Osteoblast (primary cell): ENCODE measurements around the gene KCTD2. TPM values are rescaled to one million over a fixed set of nuclear protein-coding genes. Genes with fewer than 3 reads are reported as not detected.
"Not testable (repeated sequence)": the region's sequence is repeated elsewhere in the genome, so short reads cannot be mapped to it uniquely, and the experiment has no call there.

Source experiments
- DNase-seq: peaks from one replicate; pipeline ENCODE4 v3.0.0; 2011; ENCODE audit warnings: low spot score, mixed read lengths; ENCODE audit not compliant: insufficient read length; ENCODE audit errors: missing footprints
- H2AFZ ChIP-seq: 2 replicates; pipeline ENCODE4 v1.6.0; 2011; ENCODE audit warnings: mild to moderate bottlenecking, low read length
- H3K27ac ChIP-seq: 2 replicates; pipeline ENCODE4 v1.5.1; 2011; ENCODE audit warnings: mild to moderate bottlenecking, low read depth, low read length, moderate library complexity
- H3K27me3 ChIP-seq: 2 replicates; pipeline ENCODE4 v1.6.0; 2012; ENCODE audit warnings: mild to moderate bottlenecking, control low read depth, inconsistent platforms, low read length, moderate library complexity; ENCODE audit not compliant: insufficient read depth
- H3K36me3 ChIP-seq: 2 replicates; pipeline ENCODE4 v1.5.1; 2011; ENCODE audit warnings: mild to moderate bottlenecking, low read length, control low read depth, moderate library complexity; ENCODE audit not compliant: insufficient read depth
- H3K4me1 ChIP-seq: 2 replicates; pipeline ENCODE4 v1.5.1; 2011; ENCODE audit warnings: mild to moderate bottlenecking, low read length, control low read depth, moderate library complexity; ENCODE audit not compliant: insufficient read depth
- H3K4me2 ChIP-seq: 2 replicates; pipeline ENCODE4 v1.6.0; 2011; ENCODE audit warnings: mild to moderate bottlenecking, low read length; ENCODE audit not compliant: insufficient read depth
- H3K4me3 ChIP-seq: fragments of 200-600 bp; sonication (generic); 3 replicates; pipeline ENCODE4 v1.5.1; 2012; ENCODE audit warnings: mild to moderate bottlenecking, low read length, inconsistent platforms; ENCODE audit not compliant: insufficient read depth
- H3K79me2 ChIP-seq: 2 replicates; pipeline ENCODE4 v1.6.0; 2012; ENCODE audit warnings: mild to moderate bottlenecking, low read length, control low read depth, inconsistent platforms; ENCODE audit not compliant: insufficient read depth
- H3K9me3 ChIP-seq: 2 replicates; pipeline ENCODE4 v1.5.1; 2011; ENCODE audit warnings: low read depth, low read length, control low read depth
- H4K20me1 ChIP-seq: 2 replicates; pipeline ENCODE4 v1.6.0; 2012; ENCODE audit warnings: mild to moderate bottlenecking, low read length, control low read depth; ENCODE audit not compliant: insufficient read depth
- CTCF ChIP-seq: IDR thresholded peaks from 2 replicates; pipeline ENCODE4 v1.5.1; 2011; ENCODE audit warnings: mild to moderate bottlenecking, low read depth, low read length, moderate library complexity; ENCODE audit errors: extremely low read depth
- total RNA-seq: library from RNA; depleted of rRNA; stranded (reverse); fragments of >200 nt; gene quantifications from 2 replicates; pipeline ENCODE4 v1.2.3, GENCODE V29; 2012

KCTD2 gene
- total RNA-seq, 1 donor = 20.3 TPM

DNA sequence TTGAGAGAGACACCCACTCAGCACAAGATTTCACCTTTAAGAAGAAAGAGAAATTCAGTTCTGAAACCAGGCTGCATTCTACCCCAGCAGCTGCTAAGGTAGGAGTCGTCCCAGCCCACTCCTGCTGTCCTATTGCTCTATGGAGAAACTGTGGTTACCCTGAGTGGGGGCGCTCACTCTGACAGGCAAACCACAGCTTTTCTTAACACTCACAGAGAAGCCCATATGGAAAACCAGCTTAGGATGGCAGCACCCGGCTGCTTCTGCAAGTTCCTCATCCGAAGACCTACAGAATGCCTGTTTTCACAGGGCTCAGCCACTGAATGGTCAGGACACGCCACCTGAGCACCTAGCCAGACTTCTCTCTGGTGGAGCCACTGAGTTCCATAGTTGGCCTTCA, 7.8 kb upstream of the KCTD2 start:
- H3K36me3 ChIP-seq = peaks cover 44% of the 10 kb centered on the region

DNA sequence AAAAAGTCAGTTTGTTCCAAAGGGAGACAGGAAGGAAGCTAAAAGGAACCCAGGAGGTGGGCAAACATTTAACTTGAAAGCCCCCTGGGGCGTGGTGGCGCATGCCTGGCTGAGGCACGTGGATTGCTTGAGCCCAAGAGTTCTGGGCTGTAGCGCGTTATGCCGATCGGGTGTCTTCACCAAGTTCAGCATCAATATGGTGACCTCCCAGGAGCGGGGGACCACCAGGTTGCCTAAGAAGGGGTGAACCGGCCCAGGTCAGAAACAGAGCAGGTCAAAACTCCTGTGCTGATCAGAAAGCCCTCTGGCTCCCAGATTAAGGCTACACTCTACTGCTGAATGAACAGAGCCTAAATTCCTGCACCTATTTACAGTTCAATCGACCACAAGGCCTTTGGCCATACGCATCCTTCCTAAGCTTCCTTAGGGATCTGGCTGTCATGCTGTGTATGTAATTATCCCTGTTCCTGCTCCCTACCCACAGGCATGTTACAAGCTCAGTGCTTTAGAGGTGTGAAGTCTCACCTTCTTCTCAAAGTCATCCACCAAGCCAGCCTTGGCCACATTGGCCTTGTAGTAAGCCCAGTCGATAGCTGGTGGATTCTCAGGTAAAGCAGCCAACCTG, 5.3 kb upstream of the KCTD2 start:
- H3K27ac ChIP-seq = no peak overlapping the region
- H3K36me3 ChIP-seq = peaks cover 47% of the 10 kb centered on the region
- TF ChIP-seq CTCF = no peak

More for the DNA sequence above, 7.8 kb upstream of the KCTD2 start:
- TF ChIP-seq CTCF = no peak
- H3K4me3 ChIP-seq = no peak overlapping the region
- H4K20me1 ChIP-seq = no peaks in the 10 kb centered on the region
- no peak overlapping the region for H3K27ac ChIP-seq
- no peak for DNase-seq
- H3K4me2 ChIP-seq = no peak overlapping the region
- no peaks in the 10 kb centered on the region for H3K4me1 ChIP-seq
- H3K79me2 ChIP-seq = peaks cover 15% of the 10 kb centered on the region
- no peak overlapping the region for H2AFZ ChIP-seq
- no peaks in the 10 kb centered on the region for H3K27me3 ChIP-seq
- H3K9me3 ChIP-seq = no peaks in the 10 kb centered on the region

GRCh38 chr17:75043789-75044188, 3.2 kb upstream of the KCTD2 start:
- Histone ChIP-seq H3K79me2 (peaks cover 46% of the 10 kb centered on the region), H3K4me1 (peaks cover 16% of the 10 kb centered on the region), H3K36me3 (peaks cover 41% of the 10 kb centered on the region)
- not testable (repeated sequence) for H3K27ac ChIP-seq, H3K4me2 ChIP-seq, H2AFZ ChIP-seq, H3K9me3 ChIP-seq, H3K27me3 ChIP-seq, DNase-seq, H3K4me3 ChIP-seq, H4K20me1 ChIP-seq

More for the DNA sequence above, 5.3 kb upstream of the KCTD2 start:
- no peak for DNase-seq
- Histone ChIP-seq H2AFZ (no peak overlapping the region), H3K4me3 (no peak overlapping the region), H3K9me3 (no peaks in the 10 kb centered on the region), H3K27me3 (no peaks in the 10 kb centered on the region), H3K79me2 (peaks cover 33% of the 10 kb centered on the region), H3K4me2 (no peak overlapping the region), H3K4me1 (peaks cover 4% of the 10 kb centered on the region), H4K20me1 (peaks cover 3% of the 10 kb centered on the region)

GRCh38 chr17:75044716-75045115, 2.3 kb upstream of the KCTD2 start:
- Histone ChIP-seq H4K20me1 (peaks cover 3% of the 10 kb centered on the region), H3K4me2 (no peak overlapping the region), H3K27me3 (no peaks in the 10 kb centered on the region), H3K79me2 (peaks cover 55% of the 10 kb centered on the region), H3K4me1 (peaks cover 18% of the 10 kb centered on the region), H3K9me3 (no peaks in the 10 kb centered on the region), H3K4me3 (no peak overlapping the region), H3K27ac (no peak overlapping the region), H3K36me3 (peaks cover 37% of the 10 kb centered on the region), H2AFZ (no peak overlapping the region)
- no peak for TF ChIP-seq CTCF
- DNase-seq = no peak

DNA sequence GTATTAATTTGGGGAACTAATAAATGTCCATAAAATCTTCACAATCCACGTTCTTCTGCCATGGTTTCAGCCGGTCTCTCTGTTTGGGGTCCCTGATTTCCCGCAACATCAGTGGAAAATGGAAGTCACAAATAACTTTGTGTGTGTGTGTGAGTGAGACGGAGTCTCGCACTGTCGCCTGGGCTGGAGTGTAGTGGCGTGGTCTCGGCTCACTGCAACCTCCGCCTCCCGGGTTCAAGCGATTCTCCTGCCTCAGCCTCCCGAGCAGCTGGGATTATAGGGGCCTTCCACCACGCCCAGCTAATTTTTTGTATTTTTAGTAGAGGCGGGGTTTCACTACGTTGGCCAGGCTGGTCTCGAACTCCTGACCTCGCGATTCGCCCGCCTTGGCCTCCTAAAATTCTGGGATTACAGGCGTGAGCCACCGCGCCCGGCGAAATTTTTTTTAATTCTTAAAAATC, 1.0 kb upstream of the KCTD2 start:
- Histone ChIP-seq H2AFZ (peak overlapping the region; percentile 97), H3K4me3 (peak overlapping the region; percentile 100), H3K4me2 (peak overlapping the region; percentile 84), H3K4me1 (peaks cover 18% of the 10 kb centered on the region), H3K79me2 (peaks cover 56% of the 10 kb centered on the region), H3K36me3 (peaks cover 29% of the 10 kb centered on the region), H3K27ac (peak overlapping the region; percentile 95)
- not testable (repeated sequence) for DNase-seq, H3K27me3 ChIP-seq, H3K9me3 ChIP-seq, H4K20me1 ChIP-seq
